ENCODE results near the gene PRICKLE2.

Gene PRICKLE2

GRCh38 chr3:64138046-64138445 lies 87.2 kb downstream of the PRICKLE2 start:
- POLR2A ChIA-PET = no interaction called here

GRCh38 chr3:64134882-64135281 lies 90.4 kb downstream of the PRICKLE2 start:
- CTCF ChIA-PET = interaction anchor here (1.2 to 1.4 kb wide), 2 partner anchors 111 to 328 kb away, joined by 3 to 4 read pairs; no protein-coding TSS in a partner anchor
- POLR2A ChIA-PET = no interaction called here
- Histone ChIP-seq H3K4me1 (ENCODE audit: control insufficient read depth, insufficient read depth, low read length) (peaks cover 4% of the 10 kb centered on the region), H3K9me3 (ENCODE audit: control insufficient read depth, insufficient read depth, low read depth, low read length) (no peaks in the 10 kb centered on the region), H3K27ac (ENCODE audit: extremely low read depth, low read depth, low read length) (no peak overlapping the region), H3K4me3 (ENCODE audit: low read depth, low read length) (no peak overlapping the region), H3K36me3 (ENCODE audit: control insufficient read depth in 2 of 2, insufficient read depth in 1 of 2, low read length in 2 of 2) (no peaks in the 10 kb centered on the region)
- TF ChIP-seq HOXA7 (CRISPR knock-in tag; IDR thresholded peaks at IDR 0.05; ENCODE audit: borderline replicate concordance) (no peak), ZNF830 (tag by site-specific recombination; IDR thresholded peaks at IDR 0.05; ENCODE audit: low read depth) (no peak), WT1 (tag by site-specific recombination; IDR thresholded peaks at IDR 0.05) (no peak), MYNN (tag by site-specific recombination; IDR thresholded peaks at IDR 0.05; ENCODE audit: borderline replicate concordance) (no peak), ZNF211 (tag by site-specific recombination; IDR thresholded peaks at IDR 0.05; ENCODE audit: low read depth) (no peak), ZNF335 (tag by site-specific recombination; conservative IDR thresholded peaks at IDR 0.05) (no peak), GLI2 (tag by site-specific recombination; IDR thresholded peaks at IDR 0.05; ENCODE audit: borderline replicate concordance, low read depth) (no peak), ZNF140 (tag by site-specific recombination; IDR thresholded peaks at IDR 0.05) (no peak), ZNF155 (tag by site-specific recombination; IDR thresholded peaks at IDR 0.05) (no peak), ZNF560 (tag by site-specific recombination; IDR thresholded peaks at IDR 0.05; ENCODE audit: borderline replicate concordance) (no peak), ZNF248 (tag by site-specific recombination; IDR thresholded peaks at IDR 0.05) (no peak), ZNF664 (tag by site-specific recombination; IDR thresholded peaks at IDR 0.05) (no peak), ZNF549 (tag by site-specific recombination; IDR thresholded peaks at IDR 0.05) (no peak), PBX3 (CRISPR knock-in tag; IDR thresholded peaks at IDR 0.05) (no peak)

More at GRCh38 chr3:64138046-64138445, 87.2 kb downstream of the PRICKLE2 start:
- Histone ChIP-seq H3K27ac (ENCODE audit: extremely low read depth, low read depth, low read length) (no peak overlapping the region), H3K4me3 (ENCODE audit: low read depth, low read length) (no peak overlapping the region), H3K9me3 (ENCODE audit: control insufficient read depth, insufficient read depth, low read depth, low read length) (no peaks in the 10 kb centered on the region), H3K36me3 (ENCODE audit: control insufficient read depth in 2 of 2, insufficient read depth in 1 of 2, low read length in 2 of 2) (no peaks in the 10 kb centered on the region), H3K4me1 (ENCODE audit: control insufficient read depth, insufficient read depth, low read length) (no peaks in the 10 kb centered on the region)
- TF ChIP-seq FEZF1 (tag by site-specific recombination; IDR thresholded peaks at IDR 0.05) (no peak), GLI2 (tag by site-specific recombination; IDR thresholded peaks at IDR 0.05; ENCODE audit: borderline replicate concordance, low read depth) (no peak), ZNF48 (tag by site-specific recombination; IDR thresholded peaks at IDR 0.05) (no peak)
- CTCF ChIA-PET = interaction anchor here (1.0 kb wide), 1 partner anchor 18 kb away, joined by 3 read pairs; no protein-coding TSS in a partner anchor

- no peaks in the 10 kb centered on the region for H3K36me3 ChIP-seq (ENCODE audit: control insufficient read depth in 2 of 2, insufficient read depth in 1 of 2, low read length in 2 of 2)
- ChIA-PET POLR2A (no interaction called here), CTCF (interaction anchor here (1.4 kb wide), 1 partner anchor 329 kb away, joined by 4 read pairs; no protein-coding TSS in a partner anchor)
- H3K9me3 ChIP-seq (ENCODE audit: control insufficient read depth, insufficient read depth, low read depth, low read length) = no peaks in the 10 kb centered on the region
- peaks cover 4% of the 10 kb centered on the region for H3K4me1 ChIP-seq (ENCODE audit: control insufficient read depth, insufficient read depth, low read length)
- H3K27ac ChIP-seq (ENCODE audit: extremely low read depth, low read depth, low read length) = no peak overlapping the region
- H3K4me3 ChIP-seq (ENCODE audit: low read depth, low read length) = no peak overlapping the region
- TF ChIP-seq ZNF560 (tag by site-specific recombination; IDR thresholded peaks at IDR 0.05; ENCODE audit: borderline replicate concordance) (no peak), ZNF354C (tag by site-specific recombination; IDR thresholded peaks at IDR 0.05; ENCODE audit: borderline replicate concordance, low read depth) (no peak), TCF7L2 (IDR thresholded peaks at IDR 0.05; ENCODE audit: borderline replicate concordance, low read depth, low read length) (no peak), SALL2 (tag by site-specific recombination; IDR thresholded peaks at IDR 0.05; ENCODE audit: borderline replicate concordance) (no peak), IKZF3 (tag by site-specific recombination; IDR thresholded peaks at IDR 0.05) (no peak), ZNF610 (tag by site-specific recombination; IDR thresholded peaks at IDR 0.05; ENCODE audit: borderline replicate concordance) (no peak), ZNF558 (tag by site-specific recombination; IDR thresholded peaks at IDR 0.05) (no peak), ZXDB (tag by site-specific recombination; IDR thresholded peaks at IDR 0.05) (no peak)
Observed at GRCh38 chr3:64133987-64134386, 91.3 kb downstream of the PRICKLE2 start.

Data from HEK293 (cell line).